ENCODE data around the gene SHC4.

GRCh38 chr15:48823237-48823636, 140.5 kb downstream of the SHC4 start:
- no peak for TF ChIP-seq CTCF (IDR thresholded peaks at IDR 0.05)
- TF ChIP-seq EZH2phosphoT487 (IDR thresholded peaks at IDR 0.05; ENCODE audit: borderline replicate concordance, low read depth) = no peak
- no peak for TF ChIP-seq GABPA (IDR thresholded peaks at IDR 0.05; ENCODE audit: low read depth)
- no peak for TF ChIP-seq USF2 (IDR thresholded peaks at IDR 0.05; ENCODE audit: borderline replicate concordance, low read depth, low read length)
- no peak for TF ChIP-seq MXI1 (IDR thresholded peaks at IDR 0.05; ENCODE audit: low read depth, low read length)
- TF ChIP-seq GATA2 (CRISPR knock-in tag; IDR thresholded peaks at IDR 0.05) = no peak
- TF ChIP-seq, protein P1, sequence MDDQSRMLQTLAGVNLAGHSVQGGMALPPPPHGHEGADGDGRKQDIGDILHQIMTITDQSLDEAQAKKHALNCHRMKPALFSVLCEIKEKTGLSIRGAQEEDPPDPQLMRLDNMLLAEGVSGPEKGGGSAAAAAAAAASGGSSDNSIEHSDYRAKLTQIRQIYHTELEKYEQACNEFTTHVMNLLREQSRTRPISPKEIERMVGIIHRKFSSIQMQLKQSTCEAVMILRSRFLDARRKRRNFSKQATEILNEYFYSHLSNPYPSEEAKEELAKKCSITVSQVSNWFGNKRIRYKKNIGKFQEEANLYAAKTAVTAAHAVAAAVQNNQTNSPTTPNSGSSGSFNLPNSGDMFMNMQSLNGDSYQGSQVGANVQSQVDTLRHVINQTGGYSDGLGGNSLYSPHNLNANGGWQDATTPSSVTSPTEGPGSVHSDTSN (IDR thresholded peaks at IDR 0.05) = no peak
- no peak for TF ChIP-seq TAF1 (IDR thresholded peaks at IDR 0.05; ENCODE audit: borderline replicate concordance, low read depth, low read length)
- no peak for TF ChIP-seq SMC3 (IDR thresholded peaks at IDR 0.05; ENCODE audit: low read depth, low read length)
- TF ChIP-seq CHD2 (IDR thresholded peaks at IDR 0.05; ENCODE audit: low read length, partially characterized antibody) = no peak
- TF ChIP-seq POLR2AphosphoS5 (IDR thresholded peaks at IDR 0.05; ENCODE audit: low read depth, low read length) = no peak
